GM18502 (cell line): Measurements from ENCODE around the gene APLNR.

Experiments
- ATAC-seq: cut with Tn5 transposase; IDR thresholded peaks from one replicate; pipeline ENCODE4 v1.9.1; 2021; ENCODE audit warnings: mild to moderate bottlenecking; ENCODE audit not compliant: unreplicated experiment, poor library complexity

Gene APLNR

GRCh38 chr11:57254631-57255030 is 17.6 kb upstream of the APLNR start:
- no peak for ATAC-seq

- no peak for ATAC-seq
Measured at GRCh38 chr11:57251491-57252104, 14.5 kb upstream of the APLNR start.

GRCh38 chr11:57251037-57251436 is 14.0 kb upstream of the APLNR start:
- ATAC-seq = no peak

GRCh38 chr11:57249384-57250319 is 12.6 kb upstream of the APLNR start:
- peak; percentile 70 for ATAC-seq

- peak; percentile 60 for ATAC-seq
Measured at GRCh38 chr11:57248780-57249383, 11.8 kb upstream of the APLNR start.

GRCh38 chr11:57244911-57245310 is 7.9 kb upstream of the APLNR start:
- no peak for ATAC-seq

GRCh38 chr11:57241353-57241972 is 4.4 kb upstream of the APLNR start:
- no peak for ATAC-seq

GRCh38 chr11:57240757-57241156 is 3.7 kb upstream of the APLNR start:
- no peak for ATAC-seq

- no peak for ATAC-seq
Measured at GRCh38 chr11:57240007-57240406, 3.0 kb upstream of the APLNR start.

- ATAC-seq = no peak
Measured at GRCh38 chr11:57239348-57239747, 2.3 kb upstream of the APLNR start.

- no peak for ATAC-seq
Measured at GRCh38 chr11:57235761-57236703, 1.0 kb downstream of the APLNR start.

- no peak for ATAC-seq
Measured at GRCh38 chr11:57233702-57234101, 3.3 kb downstream of the APLNR start.

GRCh38 chr11:57231539-57232253 is 5.4 kb downstream of the APLNR start:
- ATAC-seq = no peak

GRCh38 chr11:57230791-57231538 is 6.1 kb downstream of the APLNR start:
- no peak for ATAC-seq

- ATAC-seq = no peak
Measured at GRCh38 chr11:57230316-57230715, 6.7 kb downstream of the APLNR start.

GRCh38 chr11:57228600-57228999 is 8.4 kb downstream of the APLNR start:
- ATAC-seq = no peak

GRCh38 chr11:57224537-57224936 is 12.5 kb downstream of the APLNR start:
- no peak for ATAC-seq

- no peak for ATAC-seq
Measured at GRCh38 chr11:57224128-57224527, 12.9 kb downstream of the APLNR start.
